NCI-H524 treated with DMSO at 0.1 percent for 48 hours (cell line): ENCODE results near the gene MIA.
"Not testable (repeated sequence)": the region's sequence is repeated elsewhere in the genome, so short reads cannot be mapped to it uniquely, and the experiment has no call there.

ENCODE experiments used
- DNase-seq: peaks from one replicate; lab custom pipeline; 2025; lab: John Stamatoyannopoulos, UW

Gene MIA

GRCh38 chr19:40750874-40751537 is 24.3 kb upstream of the MIA start, which contains the start of gene SNRPA:
TSS of gene SNRPA (plus strand) at chr19:40751203. CDS start at chr19:40751409, 206 bp downstream.
- peak; percentile 88 for DNase-seq

DNA sequence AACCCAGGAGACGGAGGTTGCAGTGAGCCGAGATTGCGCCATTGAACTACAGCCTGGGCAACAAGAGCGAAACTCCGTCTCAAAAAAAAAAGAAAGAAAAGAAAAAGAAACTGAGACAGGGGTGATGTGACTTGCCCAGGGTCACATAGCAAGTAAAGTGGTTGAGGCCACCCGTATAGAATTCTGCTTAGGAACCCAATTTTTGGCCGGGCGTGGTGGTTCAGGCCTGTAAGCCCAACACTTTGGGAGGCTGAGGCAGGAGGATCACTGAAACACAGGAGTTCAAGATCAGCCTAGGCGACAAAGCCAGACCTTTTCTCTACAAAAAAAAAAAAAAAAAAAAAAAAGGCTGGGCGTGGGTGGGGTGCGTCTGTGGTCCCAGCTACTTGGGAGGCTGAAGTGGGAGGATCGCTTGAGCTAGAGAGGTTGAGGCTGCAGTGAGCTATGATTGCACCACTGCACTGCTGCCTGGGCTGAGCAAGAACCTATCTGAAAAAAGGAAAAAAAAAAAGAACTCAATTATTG is 23.0 kb upstream of the MIA start:
- no peak for DNase-seq

DNA sequence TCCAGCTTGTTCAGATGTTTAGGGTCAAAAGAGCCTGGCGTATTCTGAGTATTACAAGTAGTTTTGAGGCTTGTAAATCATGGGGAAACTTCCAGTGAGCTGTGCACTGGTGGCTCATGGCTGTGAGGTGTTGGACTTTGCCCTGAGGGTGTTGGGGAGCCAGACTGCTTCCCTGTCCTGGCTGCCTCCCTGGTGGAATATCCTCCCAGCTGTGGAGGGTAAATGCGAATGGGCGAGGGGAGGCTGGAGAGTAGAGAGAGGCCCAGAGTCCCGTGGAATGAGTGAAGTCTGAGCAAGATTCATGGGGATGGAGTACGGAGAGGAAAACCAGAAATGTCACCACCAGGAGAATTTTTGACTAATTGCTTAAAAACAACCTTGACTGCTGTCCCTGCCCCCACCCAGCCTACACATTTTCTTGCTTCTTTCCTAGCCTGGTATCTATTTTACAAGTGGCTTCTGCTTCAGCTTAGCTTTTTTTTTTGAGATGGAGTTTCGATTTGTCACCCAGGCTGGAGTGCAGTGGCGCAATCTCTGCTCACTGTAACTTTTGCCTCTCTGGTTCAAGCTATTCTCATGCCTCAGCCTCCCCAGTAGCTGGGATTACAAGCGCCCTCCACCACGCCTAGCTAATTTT is 20.6 kb upstream of the MIA start:
- no peak for DNase-seq

DNA sequence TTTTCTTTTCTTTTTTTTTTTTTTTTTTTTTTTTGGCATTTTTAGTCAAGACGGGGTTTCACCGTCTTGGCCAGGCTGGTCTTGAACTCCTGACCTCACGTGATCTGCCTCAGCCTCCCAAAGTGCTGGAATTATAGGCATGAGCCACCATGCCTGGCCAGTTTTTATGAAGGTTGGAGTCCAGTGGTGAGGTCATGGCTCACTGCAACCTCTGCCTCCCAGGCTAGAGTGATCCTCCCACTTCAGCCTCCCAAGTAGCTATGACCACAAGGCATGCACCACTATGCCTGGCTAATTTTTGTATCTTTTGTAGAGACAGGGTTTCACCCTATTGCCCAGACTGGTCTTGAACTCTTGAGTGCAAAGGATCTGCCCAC is 20.1 kb upstream of the MIA start:
- no peak for DNase-seq

DNA sequence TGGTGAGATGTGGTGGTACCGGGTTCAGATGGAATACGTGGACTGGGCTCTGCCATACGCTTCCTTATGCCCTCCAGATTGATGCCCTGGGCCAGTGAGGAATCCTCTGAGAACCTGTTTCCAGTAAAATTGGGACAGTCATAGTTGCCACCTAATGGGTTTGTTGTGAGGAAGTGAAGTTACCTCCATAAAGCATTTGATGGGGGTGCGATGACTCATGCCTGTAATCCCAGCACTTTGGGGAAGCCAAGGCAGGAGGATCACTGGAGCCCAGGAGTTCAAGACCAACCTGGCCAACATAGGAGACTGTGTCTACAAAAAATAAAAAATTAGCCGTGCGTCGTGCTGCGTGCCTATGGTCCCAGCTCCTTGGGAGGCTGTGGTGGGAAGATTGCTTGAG is 19.5 kb upstream of the MIA start:
- DNase-seq = no peak

- no peak for DNase-seq
These were observed 18.7 kb upstream of the MIA start for GRCh38 chr19:40756502-40757110.

GRCh38 chr19:40758491-40758890 is 16.8 kb upstream of the MIA start:
- no peak for DNase-seq

DNA sequence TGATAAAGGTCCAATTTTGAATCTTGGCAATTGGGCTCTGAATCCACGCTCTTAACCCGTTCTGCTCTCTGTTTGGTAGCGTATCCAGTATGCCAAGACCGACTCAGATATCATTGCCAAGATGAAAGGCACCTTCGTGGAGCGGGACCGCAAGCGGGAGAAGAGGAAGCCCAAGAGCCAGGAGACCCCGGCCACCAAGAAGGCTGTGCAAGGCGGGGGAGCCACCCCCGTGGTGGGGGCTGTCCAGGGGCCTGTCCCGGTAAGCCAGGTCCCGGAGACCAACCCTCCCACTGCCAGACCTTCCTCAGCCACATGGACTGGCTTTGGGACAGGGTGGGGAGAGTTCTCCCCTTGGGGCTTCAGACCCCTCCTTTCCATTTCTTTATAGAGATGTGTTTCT is 16.0 kb upstream of the MIA start:
- no peak for DNase-seq

DNA sequence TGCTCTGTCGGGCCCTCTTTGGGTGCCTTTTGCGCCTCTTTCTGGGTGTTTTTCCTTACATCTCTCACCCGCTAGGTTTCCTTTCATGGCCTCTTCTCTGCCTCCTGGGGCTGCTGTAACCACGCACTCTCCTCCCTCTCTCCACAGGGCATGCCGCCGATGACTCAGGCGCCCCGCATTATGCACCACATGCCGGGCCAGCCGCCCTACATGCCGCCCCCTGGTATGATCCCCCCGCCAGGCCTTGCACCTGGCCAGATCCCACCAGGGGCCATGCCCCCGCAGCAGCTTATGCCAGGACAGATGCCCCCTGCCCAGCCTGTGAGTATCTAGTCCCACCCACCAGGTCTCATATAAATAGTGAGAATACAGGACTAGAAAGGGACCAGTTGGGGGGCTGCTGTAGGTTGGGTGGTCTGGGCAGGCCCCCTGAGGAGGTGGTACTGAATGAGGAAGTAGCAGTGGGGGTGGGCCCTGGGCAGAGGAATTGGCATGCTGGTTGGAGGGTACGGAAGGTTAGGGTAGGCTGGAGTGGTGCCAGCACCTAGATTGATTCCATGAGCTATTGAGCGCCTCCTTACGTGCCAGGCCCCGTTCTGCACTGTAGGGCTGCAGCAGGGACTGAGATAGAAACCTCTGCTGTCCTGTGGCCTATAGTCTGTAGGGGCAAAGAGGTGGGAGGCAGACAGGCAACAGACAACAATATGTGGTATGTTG is 12.4 kb upstream of the MIA start:
- no peak for DNase-seq

GRCh38 chr19:40763526-40763925 is 11.8 kb upstream of the MIA start:
- DNase-seq = no peak

DNA sequence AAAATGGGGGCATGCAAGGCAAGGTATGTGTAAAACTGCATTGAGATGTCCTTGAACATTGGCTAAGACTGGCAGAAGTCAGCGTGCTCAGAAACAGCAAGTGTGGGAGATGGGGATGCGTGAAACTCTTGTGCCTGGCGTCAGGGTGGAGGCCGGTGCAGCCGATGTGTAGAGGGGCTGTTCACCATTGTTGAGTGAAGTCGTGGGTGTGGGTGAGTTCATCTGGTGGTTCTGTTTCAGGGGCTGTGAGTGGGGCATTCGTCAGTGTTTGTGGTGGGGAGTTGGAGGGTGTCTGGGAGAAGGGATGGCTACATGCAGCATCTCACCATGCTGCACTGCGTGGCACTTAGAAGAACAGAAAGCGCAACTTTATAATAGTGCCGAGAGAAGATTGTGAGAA is 11.4 kb upstream of the MIA start:
- no peak for DNase-seq

DNA sequence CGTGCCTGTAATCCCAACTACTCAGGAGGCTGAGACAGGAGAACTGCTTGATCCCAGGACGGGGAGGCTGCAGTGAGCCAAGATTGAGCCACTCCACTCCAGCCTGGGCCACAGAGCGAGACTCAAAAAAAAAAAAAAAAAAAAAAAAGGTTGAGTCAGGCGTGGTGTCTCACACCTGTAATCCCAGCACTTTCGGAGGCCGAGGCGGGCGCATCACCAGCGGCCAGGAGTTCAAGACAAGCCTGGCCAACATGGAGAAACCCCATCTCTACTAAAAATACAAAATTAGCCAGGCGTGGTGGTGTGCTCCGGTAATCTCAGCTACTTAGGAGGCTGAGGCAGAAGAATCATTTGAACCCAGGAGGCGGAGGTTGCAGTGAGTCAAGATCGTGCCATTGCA is 8.9 kb upstream of the MIA start:
- DNase-seq = not testable (repeated sequence)

DNA sequence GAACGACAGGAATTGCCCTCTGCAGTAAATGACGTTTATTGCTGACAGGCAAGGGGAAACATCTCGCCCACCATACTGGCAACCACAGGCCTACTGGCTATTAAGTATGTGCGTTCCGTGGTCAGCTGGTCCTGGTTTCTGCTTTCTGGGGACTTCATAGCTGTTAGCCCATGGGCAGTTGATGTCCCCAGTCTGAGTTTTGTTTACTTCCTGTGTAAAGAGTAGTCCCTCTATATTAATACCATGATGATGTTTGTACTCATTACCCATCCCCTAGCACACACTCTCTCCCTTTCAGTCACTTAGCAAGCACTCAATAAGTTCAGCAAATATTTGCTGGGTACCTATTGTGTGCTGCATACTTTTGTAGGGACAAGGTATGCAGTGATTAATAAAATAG is 6.5 kb upstream of the MIA start:
- no peak for DNase-seq

GRCh38 chr19:40771101-40771862 is 4.0 kb upstream of the MIA start:
- not testable (repeated sequence) for DNase-seq

DNA sequence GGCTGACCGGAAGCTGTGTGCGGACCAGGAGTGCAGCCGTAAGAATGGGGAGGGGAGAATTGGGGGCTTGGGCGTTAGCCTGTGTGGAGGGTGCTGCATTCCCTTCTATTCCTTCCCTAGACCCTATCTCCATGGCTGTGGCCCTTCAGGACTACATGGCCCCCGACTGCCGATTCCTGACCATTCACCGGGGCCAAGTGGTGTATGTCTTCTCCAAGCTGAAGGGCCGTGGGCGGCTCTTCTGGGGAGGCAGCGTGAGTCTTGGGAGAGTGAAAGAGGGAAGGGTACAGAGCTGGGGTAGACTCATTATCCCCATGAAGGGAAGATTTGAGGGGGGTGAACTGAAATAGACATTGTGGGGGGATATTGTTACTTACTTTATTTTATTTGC is 306 bp downstream of the MIA start:
- DNase-seq = no peak

DNA sequence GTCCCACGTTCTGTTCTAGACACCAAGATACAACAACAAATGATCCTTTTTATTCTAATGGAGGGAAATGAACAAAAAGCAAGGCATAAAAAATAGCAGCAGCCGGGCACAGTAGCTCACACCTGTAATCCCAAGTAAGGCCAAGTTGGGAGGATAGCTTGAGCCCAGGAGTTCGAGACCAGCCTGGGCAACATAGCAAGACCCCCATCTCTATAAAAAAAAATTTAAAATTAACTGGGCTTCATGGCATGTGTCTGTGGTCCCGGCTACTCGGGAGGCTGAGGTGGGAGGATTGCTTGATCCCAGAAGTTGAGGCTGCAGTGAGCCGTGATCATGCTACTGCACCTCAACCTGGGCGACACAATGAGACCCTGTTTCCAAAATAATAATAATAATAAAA is 1.0 kb downstream of the MIA start:
- no peak for DNase-seq

DNA sequence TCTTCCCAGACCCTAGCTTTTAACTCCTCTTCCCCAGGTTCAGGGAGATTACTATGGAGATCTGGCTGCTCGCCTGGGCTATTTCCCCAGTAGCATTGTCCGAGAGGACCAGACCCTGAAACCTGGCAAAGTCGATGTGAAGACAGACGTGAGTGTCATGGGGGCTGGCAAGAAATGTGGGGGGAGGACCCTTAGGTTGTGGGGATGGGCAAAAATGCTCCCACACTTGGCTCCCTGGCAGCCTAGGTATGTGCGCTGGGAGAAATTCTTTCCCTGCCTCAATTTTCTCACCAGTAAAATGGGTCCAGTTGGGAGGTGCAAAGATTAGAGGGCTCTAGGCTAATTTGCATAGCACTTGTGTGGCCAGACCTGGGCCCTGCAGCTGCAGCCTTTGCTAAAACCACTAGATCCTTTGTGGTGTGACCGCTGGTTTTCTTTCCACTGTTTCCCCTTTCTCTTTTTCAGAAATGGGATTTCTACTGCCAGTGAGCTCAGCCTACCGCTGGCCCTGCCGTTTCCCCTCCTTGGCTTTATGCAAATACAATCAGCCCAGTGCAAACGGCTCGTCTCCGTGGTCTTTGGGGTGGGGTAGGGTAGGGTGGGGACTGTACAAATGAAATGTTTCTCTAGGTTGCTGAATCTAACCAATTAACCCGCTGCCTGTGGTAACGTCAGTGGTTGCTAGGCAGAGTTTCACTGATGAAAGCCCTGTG is 1.8 kb downstream of the MIA start:
- peak; percentile 74 for DNase-seq

- DNase-seq = no peak
These were observed 2.3 kb downstream of the MIA start for GRCh38 chr19:40777645-40777936.

- DNase-seq = peak; percentile 99
These were observed 2.8 kb downstream of the MIA start, which contains the start of gene RAB4B for GRCh38 chr19:40777937-40778705. TSS of gene RAB4B (plus strand) at chr19:40778247. CDS start at chr19:40778376, 129 bp downstream.

GRCh38 chr19:40778706-40779284 is 3.5 kb downstream of the MIA start:
- DNase-seq = no peak
